Lower leg skin (tissue), 4 donors: ENCODE measurements around the gene APC. TPM values are rescaled to one million over a fixed set of nuclear protein-coding genes. Genes with fewer than 3 reads are reported as not detected.

Source experiments
- DNase-seq, 2 donors: peaks; one replicate each; pipeline ENCODE4 v3.0.0-alpha.2; 2019; ENCODE audit warnings: low spot score in 2 of 2
- H3K4me3 ChIP-seq: fragments of 200-600 bp; sonication (generic); 2 replicates; pipeline ENCODE4 v1.5.1; 2017; ENCODE audit warnings: mild to moderate bottlenecking, low read depth; ENCODE audit not compliant: poor library complexity, severe bottlenecking
- CTCF ChIP-seq, 3 donors: fragments of 450-650 bp; IDR thresholded peaks; one replicate each; pipeline ENCODE4 v1.5.1; 2016; ENCODE audit warnings: antibody characterized with exemption in 3 of 3, mild to moderate bottlenecking in 3 of 3, moderate library complexity in 2 of 3
- POLR2A ChIP-seq, 2 donors: fragments of 450-650 bp; IDR thresholded peaks; one replicate each; pipeline ENCODE4 v1.6.1; 2016 to 2017; ENCODE audit warnings: antibody characterized with exemption in 2 of 2, mild to moderate bottlenecking in 1 of 2, moderate library complexity in 1 of 2
- WGBS, 2 donors: methylation state at CpG; one replicate each; pipeline ENCODE4 v1.1.5; 2018; 5-methylcytosine and 5-hydroxymethylcytosine counted together
- intact Hi-C: fragments of 100-400 bp; cut with DNase I; formaldehyde crosslinking; loops from one replicate; pipeline ENCODE4 v1.15.0; 2023; ENCODE audit warnings: low total_unique reads
- total RNA-seq, 4 donors: library from RNA; depleted of rRNA; stranded (reverse); fragments of >200 nt; gene quantifications; one replicate each; pipeline ENCODE4 v1.1.0, GENCODE V29; 2016

The APC gene
- total RNA-seq, 4 donors from 2014 or later, result 52.6 to 82.8 (median 61.9) TPM

- intact Hi-C loops, result no loop called here
- DNase-seq, result no peak
- TF ChIP-seq POLR2A (IDR thresholded peaks at IDR 0.05), result no peak
- TF ChIP-seq CTCF (IDR thresholded peaks at IDR 0.05), result no peak
- no peak overlapping the region for H3K4me3 ChIP-seq
These were observed 86.5 kb downstream of the APC start for GRCh38 chr5:112824197-112824596.

- intact Hi-C loops, result no loop called here
- DNase-seq, result no peak
- no peak for TF ChIP-seq CTCF (IDR thresholded peaks at IDR 0.05)
- TF ChIP-seq POLR2A (IDR thresholded peaks at IDR 0.05), result no peak
- whole genome bisulfite sequencing, 2 donors, result 91 to 92% methylated on average over 2 of the region's 2 CpGs
- H3K4me3 ChIP-seq, result no peak overlapping the region
These were observed 92.7 kb downstream of the APC start for GRCh38 chr5:112830378-112830777.

DNA sequence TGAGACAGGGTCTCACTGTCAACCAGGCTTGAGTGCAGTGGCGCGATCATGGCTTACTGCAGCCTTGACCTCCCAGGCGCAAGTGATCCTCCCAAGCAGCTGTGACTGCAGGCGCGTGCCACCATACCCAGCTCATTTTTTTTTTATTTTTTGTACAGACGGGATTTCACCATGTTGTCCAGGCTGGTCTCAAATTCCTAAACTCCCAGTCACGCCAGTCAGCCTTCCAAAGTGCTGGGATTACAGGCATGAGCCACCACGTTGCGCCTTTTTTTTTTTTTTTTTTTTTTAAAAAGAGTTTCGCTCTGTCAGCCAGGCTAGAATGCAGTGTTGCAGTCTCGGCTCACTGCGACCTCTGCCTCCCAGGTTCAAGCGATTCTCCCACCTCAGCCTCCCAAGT, 96.3 kb downstream of the APC start:
- intact Hi-C loops, result no loop called here
- no peak for DNase-seq
- WGBS, 2 donors, result 98 to 99% methylated on average over 13 of the region's 13 CpGs
- no peak overlapping the region for H3K4me3 ChIP-seq
- no peak for TF ChIP-seq CTCF (IDR thresholded peaks at IDR 0.05)
- no peak for TF ChIP-seq POLR2A (IDR thresholded peaks at IDR 0.05)

DNA sequence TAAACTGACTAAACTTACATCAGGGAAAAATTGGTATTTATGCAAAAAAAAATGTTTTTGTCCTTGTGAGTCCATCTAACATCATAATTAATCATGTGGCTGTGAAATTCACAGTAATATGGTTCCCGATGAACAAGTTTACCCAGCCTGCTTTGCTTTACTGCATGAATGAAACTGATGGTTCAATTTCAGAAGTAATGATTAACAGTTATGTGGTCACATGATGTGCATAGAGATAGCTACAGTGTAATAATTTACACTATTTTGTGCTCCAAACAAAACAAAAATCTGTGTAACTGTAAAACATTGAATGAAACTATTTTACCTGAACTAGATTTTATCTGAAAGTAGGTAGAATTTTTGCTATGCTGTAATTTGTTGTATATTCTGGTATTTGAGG, 106.8 kb downstream of the APC start:
- WGBS, 2 donors, result 81 to 91% methylated on average over 1 of the region's 1 CpG
- TF ChIP-seq CTCF (IDR thresholded peaks at IDR 0.05) (no peak), POLR2A (IDR thresholded peaks at IDR 0.05) (no peak)
- intact Hi-C loops, result no loop called here
- H3K4me3 ChIP-seq, result no peak overlapping the region
- no peak for DNase-seq

GRCh38 chr5:112846556-112846955, 108.9 kb downstream of the APC start:
- 69 to 76% methylated on average over 5 of the region's 5 CpGs for WGBS, 2 donors
- intact Hi-C loops, result no loop called here
- TF ChIP-seq POLR2A (IDR thresholded peaks at IDR 0.05), result no peak
- no peak for TF ChIP-seq CTCF (IDR thresholded peaks at IDR 0.05)

DNA sequence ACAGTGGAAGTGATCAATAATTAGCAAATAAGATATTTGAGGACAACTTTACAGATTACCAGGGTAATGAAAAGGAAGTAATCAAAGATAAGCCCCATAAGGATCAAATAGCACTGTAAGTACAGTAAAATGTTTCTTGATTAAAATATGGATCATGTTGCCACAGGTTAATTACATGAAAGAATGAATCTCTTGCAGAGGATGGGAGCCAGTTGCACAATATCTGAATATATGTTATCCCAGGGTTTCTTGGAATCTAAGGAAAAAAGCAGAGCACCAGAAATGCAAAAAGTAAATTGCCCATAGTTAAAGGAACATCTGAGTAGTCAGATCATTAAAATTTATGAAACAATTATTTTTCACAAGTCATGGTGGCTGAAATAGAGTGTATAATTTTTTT, 109.6 kb downstream of the APC start:
- intact Hi-C loops, result no loop called here
- no peak overlapping the region for H3K4me3 ChIP-seq
- no peak for DNase-seq
- TF ChIP-seq CTCF (IDR thresholded peaks at IDR 0.05) (no peak), POLR2A (IDR thresholded peaks at IDR 0.05) (no peak)

More at GRCh38 chr5:112846556-112846955, 108.9 kb downstream of the APC start:
- H3K4me3 ChIP-seq, result no peak overlapping the region
- no peak for DNase-seq
